ENCODE results near the gene OVOL1. TPM values are rescaled to one million over a fixed set of nuclear protein-coding genes. Genes with fewer than 3 reads are reported as not detected.

Gene OVOL1
- total RNA-seq, 2 donors from 2014 or later, result 3.4 to 5.5 TPM

GRCh38 chr11:65790104-65790901 lies 3.4 kb downstream of the OVOL1 start:
- peaks cover 36% of the 10 kb centered on the region for H3K27me3 ChIP-seq (ENCODE audit: control insufficient read depth, insufficient read depth, low read length, poor library complexity, severe bottlenecking)
- H3K4me1 ChIP-seq (ENCODE audit: control insufficient read depth, insufficient read depth, low read length), result peaks cover 18% of the 10 kb centered on the region
- DNase-seq, result no peak
- peaks cover 30% of the 10 kb centered on the region for H3K27me3 Mint-ChIP-seq (ENCODE audit: insufficient read depth)
- H3K9ac ChIP-seq (ENCODE audit: extremely low read depth, low read length, poor library complexity, severe bottlenecking), result no peak overlapping the region
- H3K27ac Mint-ChIP-seq, result no peak overlapping the region
- no peak overlapping the region for H3K4me3 ChIP-seq (ENCODE audit: low read length)
- H3K4me3 Mint-ChIP-seq, result no peak overlapping the region
- peaks cover 18% of the 10 kb centered on the region for H3K4me1 Mint-ChIP-seq
- 83 to 98% methylated on average over 7 to 13 of the region's 13 CpGs for WGBS, 2 experiments (ENCODE audit: insufficient coverage in 1 of 2, insufficient read length in 1 of 2)
- H3K36me3 ChIP-seq (ENCODE audit: control insufficient read depth, insufficient read depth, low read length), result no peaks in the 10 kb centered on the region
- no peak for TF ChIP-seq CTCF (conservative IDR thresholded peaks at IDR 0.05)
- H3K36me3 Mint-ChIP-seq (ENCODE audit: low read depth), result peaks cover 3% of the 10 kb centered on the region
- no peaks in the 10 kb centered on the region for H3K9me3 Mint-ChIP-seq
- no peaks in the 10 kb centered on the region for H3K9me3 ChIP-seq (ENCODE audit: control insufficient read depth, low read length)
- H3K27ac ChIP-seq (ENCODE audit: low read depth, low read length), result no peak overlapping the region

GRCh38 chr11:65790902-65791650 lies 4.2 kb downstream of the OVOL1 start:
- H3K27ac ChIP-seq (ENCODE audit: low read depth, low read length), result no peak overlapping the region
- no peak for DNase-seq
- Mint-ChIP-seq H3K36me3 (ENCODE audit: low read depth) (peaks cover 4% of the 10 kb centered on the region), H3K27me3 (ENCODE audit: insufficient read depth) (peaks cover 22% of the 10 kb centered on the region), H3K9me3 (no peaks in the 10 kb centered on the region), H3K4me1 (peaks cover 18% of the 10 kb centered on the region), H3K27ac (no peak overlapping the region), H3K4me3 (no peak overlapping the region)
- H3K36me3 ChIP-seq (ENCODE audit: control insufficient read depth, insufficient read depth, low read length), result no peaks in the 10 kb centered on the region
- peaks cover 28% of the 10 kb centered on the region for H3K27me3 ChIP-seq (ENCODE audit: control insufficient read depth, insufficient read depth, low read length, poor library complexity, severe bottlenecking)
- H3K9me3 ChIP-seq (ENCODE audit: control insufficient read depth, low read length), result no peaks in the 10 kb centered on the region
- H3K9ac ChIP-seq (ENCODE audit: extremely low read depth, low read length, poor library complexity, severe bottlenecking), result no peak overlapping the region
- H3K4me1 ChIP-seq (ENCODE audit: control insufficient read depth, insufficient read depth, low read length), result peaks cover 18% of the 10 kb centered on the region
- TF ChIP-seq CTCF (conservative IDR thresholded peaks at IDR 0.05), result no peak
- H3K4me3 ChIP-seq (ENCODE audit: low read length), result no peak overlapping the region
- WGBS, 2 experiments (ENCODE audit: insufficient coverage in 1 of 2, insufficient read length in 1 of 2), result 89 to 93% methylated on average over 13 to 18 of the region's 18 CpGs

GRCh38 chr11:65791719-65792213 lies 4.9 kb downstream of the OVOL1 start:
- Histone ChIP-seq H3K9me3 (ENCODE audit: control insufficient read depth, low read length) (no peaks in the 10 kb centered on the region), H3K27me3 (ENCODE audit: control insufficient read depth, insufficient read depth, low read length, poor library complexity, severe bottlenecking) (peaks cover 22% of the 10 kb centered on the region), H3K27ac (ENCODE audit: low read depth, low read length) (no peak overlapping the region), H3K4me1 (ENCODE audit: control insufficient read depth, insufficient read depth, low read length) (peaks cover 18% of the 10 kb centered on the region), H3K36me3 (ENCODE audit: control insufficient read depth, insufficient read depth, low read length) (no peaks in the 10 kb centered on the region), H3K9ac (ENCODE audit: extremely low read depth, low read length, poor library complexity, severe bottlenecking) (no peak overlapping the region), H3K4me3 (ENCODE audit: low read length) (no peak overlapping the region)
- no peak for DNase-seq
- H3K27me3 Mint-ChIP-seq (ENCODE audit: insufficient read depth), result peaks cover 19% of the 10 kb centered on the region
- no peak overlapping the region for H3K4me3 Mint-ChIP-seq
- H3K27ac Mint-ChIP-seq, result no peak overlapping the region
- H3K9me3 Mint-ChIP-seq, result no peaks in the 10 kb centered on the region
- TF ChIP-seq CTCF (conservative IDR thresholded peaks at IDR 0.05), result no peak
- WGBS, 2 experiments (ENCODE audit: insufficient coverage in 1 of 2, insufficient read length in 1 of 2), result 95 to 98% methylated on average over 6 to 13 of the region's 13 CpGs
- peaks cover 6% of the 10 kb centered on the region for H3K36me3 Mint-ChIP-seq (ENCODE audit: low read depth)
- peaks cover 24% of the 10 kb centered on the region for H3K4me1 Mint-ChIP-seq

All from endodermal cell (in vitro differentiated cells).